HUES6 (cell line): ENCODE measurements around the gene TGIF1.
"Not testable (repeated sequence)": the region's sequence is repeated elsewhere in the genome, so short reads cannot be mapped to it uniquely, and the experiment has no call there.

Source experiments
- H3K27ac ChIP-seq: 2 replicates; pipeline ENCODE4 v1.7.0; 2013; ENCODE audit warnings: low read depth, mild to moderate bottlenecking, low read length, inconsistent platforms
- H3K27me3 ChIP-seq: 2 replicates; pipeline ENCODE4 v1.6.1; 2013; ENCODE audit warnings: low read length; ENCODE audit not compliant: control insufficient read depth, insufficient read depth
- H3K36me3 ChIP-seq: 2 replicates; pipeline ENCODE4 v1.6.1; 2013; ENCODE audit warnings: low read length; ENCODE audit not compliant: control insufficient read depth, insufficient read depth
- H3K4me1 ChIP-seq: 2 replicates; pipeline ENCODE4 v1.6.1; 2013; ENCODE audit warnings: low read length; ENCODE audit not compliant: control insufficient read depth, insufficient read depth
- H3K4me3 ChIP-seq: 2 replicates; pipeline ENCODE4 v1.5.1; 2013; ENCODE audit warnings: low read depth, low read length
- H3K9ac ChIP-seq: one replicate; pipeline ENCODE4 v1.6.1; 2013; ENCODE audit warnings: mild to moderate bottlenecking, low read length
- H3K9me3 ChIP-seq: 2 replicates; pipeline ENCODE4 v1.6.1; 2013; ENCODE audit warnings: low read depth, low read length; ENCODE audit not compliant: control insufficient read depth, insufficient read depth

TGIF1 gene

GRCh38 chr18:3411854-3412268 is 38.1 kb upstream of the TGIF1 start:
- Histone ChIP-seq H3K4me3 (no peak overlapping the region), H3K9ac (no peak overlapping the region), H3K27me3 (no peaks in the 10 kb centered on the region), H3K27ac (no peak overlapping the region), H3K4me1 (peaks cover 3% of the 10 kb centered on the region), H3K9me3 (no peaks in the 10 kb centered on the region), H3K36me3 (no peaks in the 10 kb centered on the region)

- not testable (repeated sequence) for H3K36me3 ChIP-seq, H3K9me3 ChIP-seq, H3K27ac ChIP-seq, H3K27me3 ChIP-seq, H3K4me1 ChIP-seq, H3K4me3 ChIP-seq, H3K9ac ChIP-seq
Measured at GRCh38 chr18:3412528-3412927, 37.4 kb upstream of the TGIF1 start.

GRCh38 chr18:3415110-3415509 is 34.9 kb upstream of the TGIF1 start:
- no peaks in the 10 kb centered on the region for H3K36me3 ChIP-seq
- no peaks in the 10 kb centered on the region; the same call in 1 of the 2 replicates for H3K4me1 ChIP-seq
- H3K9ac ChIP-seq: no peak overlapping the region
- H3K27me3 ChIP-seq: no peaks in the 10 kb centered on the region
- no peak overlapping the region for H3K27ac ChIP-seq
- H3K9me3 ChIP-seq: no peaks in the 10 kb centered on the region
- no peak overlapping the region for H3K4me3 ChIP-seq

- no peaks in the 10 kb centered on the region for H3K27me3 ChIP-seq
- H3K27ac ChIP-seq: no peak overlapping the region
- H3K4me1 ChIP-seq: no peaks in the 10 kb centered on the region
- H3K9me3 ChIP-seq: no peaks in the 10 kb centered on the region
- no peaks in the 10 kb centered on the region for H3K36me3 ChIP-seq
- no peak overlapping the region for H3K9ac ChIP-seq
- no peak overlapping the region for H3K4me3 ChIP-seq
Measured at GRCh38 chr18:3418083-3418482, 31.9 kb upstream of the TGIF1 start.

- Histone ChIP-seq H3K27me3 (no peaks in the 10 kb centered on the region), H3K4me3 (no peak overlapping the region), H3K9ac (no peak overlapping the region), H3K36me3 (no peaks in the 10 kb centered on the region), H3K4me1 (peaks cover 5% of the 10 kb centered on the region; the same call in 1 of the 2 replicates), H3K27ac (no peak overlapping the region), H3K9me3 (no peaks in the 10 kb centered on the region)
Measured at GRCh38 chr18:3420919-3421279, 29.1 kb upstream of the TGIF1 start.

GRCh38 chr18:3422905-3423304 is 27.1 kb upstream of the TGIF1 start:
- no peaks in the 10 kb centered on the region for H3K27me3 ChIP-seq
- no peak overlapping the region for H3K27ac ChIP-seq
- H3K4me3 ChIP-seq: no peak overlapping the region
- no peak overlapping the region for H3K9ac ChIP-seq
- no peaks in the 10 kb centered on the region for H3K9me3 ChIP-seq
- no peaks in the 10 kb centered on the region for H3K36me3 ChIP-seq
- H3K4me1 ChIP-seq: peaks cover 5% of the 10 kb centered on the region; the same call in 1 of the 2 replicates

GRCh38 chr18:3424280-3424890 is 25.6 kb upstream of the TGIF1 start:
- no peaks in the 10 kb centered on the region for H3K27me3 ChIP-seq
- H3K27ac ChIP-seq: no peak overlapping the region
- no peaks in the 10 kb centered on the region for H3K9me3 ChIP-seq
- H3K4me1 ChIP-seq: peaks cover 5% of the 10 kb centered on the region; the same call in 1 of the 2 replicates
- H3K9ac ChIP-seq: no peak overlapping the region
- H3K36me3 ChIP-seq: no peaks in the 10 kb centered on the region
- no peak overlapping the region for H3K4me3 ChIP-seq

- Histone ChIP-seq H3K4me1 (peaks cover 5% of the 10 kb centered on the region; the same call in 1 of the 2 replicates), H3K27ac (no peak overlapping the region), H3K27me3 (no peaks in the 10 kb centered on the region), H3K4me3 (no peak overlapping the region), H3K9me3 (no peaks in the 10 kb centered on the region), H3K9ac (no peak overlapping the region), H3K36me3 (no peaks in the 10 kb centered on the region)
Measured at GRCh38 chr18:3425030-3425429, 24.9 kb upstream of the TGIF1 start.

- Histone ChIP-seq H3K27me3 (no peaks in the 10 kb centered on the region), H3K4me3 (no peak overlapping the region), H3K9ac (no peak overlapping the region), H3K4me1 (peaks cover 5% of the 10 kb centered on the region; the same call in 1 of the 2 replicates), H3K9me3 (no peaks in the 10 kb centered on the region), H3K36me3 (no peaks in the 10 kb centered on the region), H3K27ac (no peak overlapping the region)
Measured at GRCh38 chr18:3425446-3425845, 24.5 kb upstream of the TGIF1 start.

- Histone ChIP-seq H3K9me3 (no peaks in the 10 kb centered on the region), H3K9ac (no peak overlapping the region), H3K36me3 (no peaks in the 10 kb centered on the region), H3K4me3 (no peak overlapping the region), H3K4me1 (peaks cover 5% of the 10 kb centered on the region; the same call in 1 of the 2 replicates), H3K27me3 (no peaks in the 10 kb centered on the region), H3K27ac (no peak overlapping the region)
Measured at GRCh38 chr18:3426074-3426473, 23.9 kb upstream of the TGIF1 start.

- H3K36me3 ChIP-seq: no peaks in the 10 kb centered on the region
- H3K4me3 ChIP-seq: no peak overlapping the region
- H3K4me1 ChIP-seq: peaks cover 5% of the 10 kb centered on the region; the same call in 1 of the 2 replicates
- H3K9ac ChIP-seq: no peak overlapping the region
- H3K27ac ChIP-seq: no peak overlapping the region
- no peaks in the 10 kb centered on the region for H3K27me3 ChIP-seq
- no peaks in the 10 kb centered on the region for H3K9me3 ChIP-seq
Measured at GRCh38 chr18:3427944-3428343, 22.0 kb upstream of the TGIF1 start.
